Osteoblast (primary cell): ENCODE measurements around the gene RAB3B. TPM values are rescaled to one million over a fixed set of nuclear protein-coding genes. Genes with fewer than 3 reads are reported as not detected.
A peak's percentile ranks its signal among the peaks of the same experiment; 100 is the strongest.

Source experiments
- DNase-seq: peaks from one replicate; pipeline ENCODE4 v3.0.0; 2011; ENCODE audit warnings: low spot score, mixed read lengths; ENCODE audit not compliant: insufficient read length; ENCODE audit errors: missing footprints
- H2AFZ ChIP-seq: 2 replicates; pipeline ENCODE4 v1.6.0; 2011; ENCODE audit warnings: mild to moderate bottlenecking, low read length
- H3K27ac ChIP-seq: 2 replicates; pipeline ENCODE4 v1.5.1; 2011; ENCODE audit warnings: mild to moderate bottlenecking, low read depth, low read length, moderate library complexity
- H3K27me3 ChIP-seq: 2 replicates; pipeline ENCODE4 v1.6.0; 2012; ENCODE audit warnings: mild to moderate bottlenecking, control low read depth, inconsistent platforms, low read length, moderate library complexity; ENCODE audit not compliant: insufficient read depth
- H3K36me3 ChIP-seq: 2 replicates; pipeline ENCODE4 v1.5.1; 2011; ENCODE audit warnings: mild to moderate bottlenecking, low read length, control low read depth, moderate library complexity; ENCODE audit not compliant: insufficient read depth
- H3K4me1 ChIP-seq: 2 replicates; pipeline ENCODE4 v1.5.1; 2011; ENCODE audit warnings: mild to moderate bottlenecking, low read length, control low read depth, moderate library complexity; ENCODE audit not compliant: insufficient read depth
- H3K4me2 ChIP-seq: 2 replicates; pipeline ENCODE4 v1.6.0; 2011; ENCODE audit warnings: mild to moderate bottlenecking, low read length; ENCODE audit not compliant: insufficient read depth
- H3K4me3 ChIP-seq: fragments of 200-600 bp; sonication (generic); 3 replicates; pipeline ENCODE4 v1.5.1; 2012; ENCODE audit warnings: mild to moderate bottlenecking, low read length, inconsistent platforms; ENCODE audit not compliant: insufficient read depth
- H3K79me2 ChIP-seq: 2 replicates; pipeline ENCODE4 v1.6.0; 2012; ENCODE audit warnings: mild to moderate bottlenecking, low read length, control low read depth, inconsistent platforms; ENCODE audit not compliant: insufficient read depth
- H3K9me3 ChIP-seq: 2 replicates; pipeline ENCODE4 v1.5.1; 2011; ENCODE audit warnings: low read depth, low read length, control low read depth
- H4K20me1 ChIP-seq: 2 replicates; pipeline ENCODE4 v1.6.0; 2012; ENCODE audit warnings: mild to moderate bottlenecking, low read length, control low read depth; ENCODE audit not compliant: insufficient read depth
- total RNA-seq: library from RNA; depleted of rRNA; stranded (reverse); fragments of >200 nt; gene quantifications from 2 replicates; pipeline ENCODE4 v1.2.3, GENCODE V29; 2012
- TF ChIP-seq, protein P1 (sequence below): IDR thresholded peaks from 2 replicates; pipeline ENCODE4 v1.5.1; 2011; ENCODE audit warnings: mild to moderate bottlenecking, low read depth, low read length, moderate library complexity; ENCODE audit errors: extremely low read depth

RAB3B gene
- total RNA-seq, 1 donor: 14.5 TPM

DNA sequence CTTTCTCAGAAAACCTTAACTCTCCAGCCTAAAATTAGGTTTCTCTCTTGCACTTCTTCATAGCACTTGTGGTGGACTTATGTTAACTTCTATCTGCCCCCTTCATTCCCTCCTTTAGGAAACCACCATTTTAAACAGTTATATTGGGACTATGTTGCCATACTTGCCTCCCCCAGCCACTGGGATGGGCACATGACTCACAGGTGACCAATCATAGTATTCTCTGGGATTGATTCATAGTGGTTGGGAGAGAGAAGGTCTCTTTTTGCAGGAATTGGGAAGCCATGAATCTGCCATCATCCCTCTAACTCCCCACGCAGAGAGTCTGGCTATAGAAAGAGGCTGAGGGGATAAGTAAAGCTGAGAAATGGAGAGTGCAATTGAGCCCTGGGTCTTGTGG, 61.6 kb downstream of the RAB3B start:
- H3K4me3 ChIP-seq: no peak overlapping the region
- H3K27me3 ChIP-seq: no peaks in the 10 kb centered on the region
- H3K4me1 ChIP-seq: peaks cover 40% of the 10 kb centered on the region
- no peaks in the 10 kb centered on the region for H3K9me3 ChIP-seq
- TF ChIP-seq, protein P1, sequence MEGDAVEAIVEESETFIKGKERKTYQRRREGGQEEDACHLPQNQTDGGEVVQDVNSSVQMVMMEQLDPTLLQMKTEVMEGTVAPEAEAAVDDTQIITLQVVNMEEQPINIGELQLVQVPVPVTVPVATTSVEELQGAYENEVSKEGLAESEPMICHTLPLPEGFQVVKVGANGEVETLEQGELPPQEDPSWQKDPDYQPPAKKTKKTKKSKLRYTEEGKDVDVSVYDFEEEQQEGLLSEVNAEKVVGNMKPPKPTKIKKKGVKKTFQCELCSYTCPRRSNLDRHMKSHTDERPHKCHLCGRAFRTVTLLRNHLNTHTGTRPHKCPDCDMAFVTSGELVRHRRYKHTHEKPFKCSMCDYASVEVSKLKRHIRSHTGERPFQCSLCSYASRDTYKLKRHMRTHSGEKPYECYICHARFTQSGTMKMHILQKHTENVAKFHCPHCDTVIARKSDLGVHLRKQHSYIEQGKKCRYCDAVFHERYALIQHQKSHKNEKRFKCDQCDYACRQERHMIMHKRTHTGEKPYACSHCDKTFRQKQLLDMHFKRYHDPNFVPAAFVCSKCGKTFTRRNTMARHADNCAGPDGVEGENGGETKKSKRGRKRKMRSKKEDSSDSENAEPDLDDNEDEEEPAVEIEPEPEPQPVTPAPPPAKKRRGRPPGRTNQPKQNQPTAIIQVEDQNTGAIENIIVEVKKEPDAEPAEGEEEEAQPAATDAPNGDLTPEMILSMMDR: no peak
- H3K36me3 ChIP-seq: peaks cover 14% of the 10 kb centered on the region
- H4K20me1 ChIP-seq: no peaks in the 10 kb centered on the region
- no peak overlapping the region for H2AFZ ChIP-seq
- no peak for DNase-seq
- no peak overlapping the region for H3K4me2 ChIP-seq
- no peak overlapping the region for H3K27ac ChIP-seq
- no peaks in the 10 kb centered on the region for H3K79me2 ChIP-seq

- Histone ChIP-seq H3K27me3 (no peaks in the 10 kb centered on the region), H3K9me3 (no peaks in the 10 kb centered on the region), H3K36me3 (no peaks in the 10 kb centered on the region), H4K20me1 (no peaks in the 10 kb centered on the region), H3K4me2 (no peak overlapping the region), H3K27ac (peak overlapping the region; percentile 60), H3K4me1 (peaks cover 42% of the 10 kb centered on the region), H2AFZ (no peak overlapping the region), H3K79me2 (no peaks in the 10 kb centered on the region), H3K4me3 (no peak overlapping the region)
- no peak for DNase-seq
- TF ChIP-seq, protein P1: no peak
Observed at GRCh38 chr1:51927029-51927428, 63.5 kb downstream of the RAB3B start.

DNA sequence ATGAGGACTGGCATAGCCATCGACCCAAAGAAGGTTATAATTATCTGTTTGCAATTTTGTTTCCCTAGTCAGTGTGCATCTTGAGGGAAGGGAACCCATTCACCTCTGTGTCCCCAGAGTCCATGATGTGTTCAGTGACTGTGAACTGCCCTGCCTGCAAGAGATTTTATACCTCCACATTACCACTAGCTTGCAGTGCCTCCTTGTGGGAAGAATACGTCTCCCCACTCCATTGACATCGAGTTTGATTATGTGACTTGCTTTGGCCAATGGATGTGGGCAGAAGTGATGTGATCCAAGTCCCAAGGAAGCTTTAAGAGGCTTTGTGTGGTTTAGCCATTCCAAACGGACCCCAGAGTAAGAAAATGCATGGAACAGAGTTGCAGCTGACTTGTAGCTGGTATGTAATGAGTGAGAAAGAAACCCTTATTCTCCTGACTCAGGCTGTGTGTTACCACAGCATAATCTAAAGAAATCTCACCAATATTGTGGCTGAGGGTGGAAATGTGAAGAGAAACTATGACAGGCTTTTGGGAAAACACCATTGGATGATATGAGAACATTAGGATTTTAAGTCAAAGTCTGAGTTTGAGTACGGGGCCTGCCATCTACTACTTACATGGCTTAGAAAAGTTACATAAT, 64.2 kb downstream of the RAB3B start:
- Histone ChIP-seq H3K4me3 (no peak overlapping the region), H3K79me2 (no peaks in the 10 kb centered on the region), H2AFZ (peak overlapping the region; percentile 13), H3K27me3 (no peaks in the 10 kb centered on the region), H3K4me2 (no peak overlapping the region), H3K27ac (peak overlapping the region; percentile 60), H3K9me3 (no peaks in the 10 kb centered on the region), H3K36me3 (no peaks in the 10 kb centered on the region), H3K4me1 (peaks cover 42% of the 10 kb centered on the region), H4K20me1 (no peaks in the 10 kb centered on the region)
- peak; percentile 83 for DNase-seq
- TF ChIP-seq, protein P1: peak; percentile 85

- Histone ChIP-seq H3K36me3 (no peaks in the 10 kb centered on the region), H3K4me1 (peaks cover 42% of the 10 kb centered on the region), H2AFZ (no peak overlapping the region), H4K20me1 (no peaks in the 10 kb centered on the region), H3K9me3 (no peaks in the 10 kb centered on the region), H3K4me3 (no peak overlapping the region), H3K79me2 (no peaks in the 10 kb centered on the region), H3K4me2 (peak overlapping the region; percentile 17), H3K27ac (peak overlapping the region; percentile 60), H3K27me3 (no peaks in the 10 kb centered on the region)
- TF ChIP-seq, protein P1: no peak
- peak; percentile 74 for DNase-seq
Observed at GRCh38 chr1:51924455-51924854, 66.0 kb downstream of the RAB3B start.
